Right ventricle myocardium superior (tissue), 1 donor: ENCODE data around the gene SETD2. TPM values are rescaled to one million over a fixed set of nuclear protein-coding genes. Genes with fewer than 3 reads are reported as not detected.

ENCODE experiments used
- ATAC-seq: fragments of 200-7000 bp; cut with Tn5 transposase; one replicate; pipeline ENCODE4 v1.9.1; 2020; ENCODE audit warnings: mild to moderate bottlenecking; ENCODE audit not compliant: poor library complexity
- DNase-seq: peaks from one replicate; pipeline ENCODE4 v3.0.0-alpha.2; 2020
- intact Hi-C: fragments of 100-400 bp; cut with DNase I; formaldehyde crosslinking; loops from one replicate; pipeline ENCODE4 v1.11.2; 2022
- total RNA-seq: library from RNA; stranded (reverse); fragmentation: NEBNext Ultra II Directional; extraction: Animal tissue kit (Norgen Biotek cat#: 25700); gene quantifications from one replicate; pipeline ENCODE4 v1.2.1, GENCODE V29; 2021
- donor health status: DM: no; HTN: yes; CAD: no; lungs with severe emphysema.

The SETD2 gene
- total RNA-seq, 1 donor from 2014 or later = 23.8 TPM

DNA sequence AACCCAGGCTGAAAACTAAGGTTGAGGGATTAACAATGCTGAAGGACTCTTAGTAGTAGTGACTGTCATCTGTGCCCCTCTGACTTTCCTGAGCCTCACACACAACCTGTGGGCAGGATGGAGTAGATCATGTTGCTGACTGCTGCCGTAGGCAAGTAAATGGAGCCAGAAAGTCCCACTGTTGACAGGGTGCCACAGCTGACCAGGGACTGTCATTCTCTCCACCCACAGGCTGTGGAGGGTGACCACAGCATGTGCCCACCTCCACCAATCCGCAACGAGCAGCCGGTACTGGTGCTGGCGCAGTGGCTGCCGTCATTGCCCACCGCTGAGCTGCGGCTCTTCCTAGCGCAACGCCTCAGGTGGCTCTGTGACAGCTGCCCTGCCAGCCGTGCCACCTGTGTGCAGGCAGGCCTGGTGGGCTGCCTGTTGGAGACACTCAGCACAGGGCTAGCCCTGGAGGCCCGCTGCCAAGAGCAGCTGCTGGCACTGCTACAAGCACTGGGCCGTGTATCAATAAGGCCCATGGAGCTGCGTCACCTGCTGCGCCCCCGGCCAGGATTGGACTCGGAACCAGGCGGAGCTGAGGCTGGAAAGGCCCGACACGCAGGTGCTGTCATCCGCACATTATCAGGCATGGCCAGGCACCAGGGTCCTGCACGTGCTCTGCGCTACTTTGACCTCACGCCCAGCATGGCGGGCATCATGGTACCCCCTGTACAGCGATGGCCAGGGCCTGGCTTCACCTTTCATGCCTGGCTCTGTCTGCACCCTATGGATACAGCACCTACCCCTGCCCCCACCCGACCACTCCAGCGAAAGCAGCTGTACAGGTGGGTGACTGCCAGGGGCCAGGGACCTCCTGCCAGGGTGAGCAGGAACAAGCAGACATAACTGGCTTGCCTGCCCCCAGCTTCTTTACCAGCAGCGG lies 168.8 kb downstream of the SETD2 start:
- peak; percentile 40 for DNase-seq
- no peak for ATAC-seq

GRCh38 chr3:46993986-46994385 lies 169.9 kb downstream of the SETD2 start:
- DNase-seq = no peak
- intact Hi-C loops = no loop called here
- ATAC-seq = no peak

More for the DNA sequence above, 168.8 kb downstream of the SETD2 start:
- intact Hi-C loops = no loop called here

DNA sequence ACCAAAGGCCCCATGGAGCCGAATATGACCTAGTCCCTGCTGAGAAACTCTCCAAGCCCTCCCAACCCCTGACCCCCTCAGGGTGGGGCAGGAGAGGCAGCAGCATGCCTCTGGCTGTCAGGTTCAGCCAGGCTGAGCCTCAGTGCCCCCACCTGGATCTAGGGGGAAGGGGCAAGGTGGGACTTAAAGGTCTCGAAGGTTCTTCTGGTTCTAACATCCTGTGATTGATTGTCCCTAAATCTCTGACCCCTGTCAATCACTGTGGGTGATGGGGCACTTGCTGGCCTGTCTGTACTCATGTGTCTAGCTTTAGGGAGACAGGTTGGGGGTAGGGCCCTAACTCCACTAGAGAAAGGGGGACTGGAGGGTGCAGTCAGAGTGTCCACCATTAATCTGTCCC lies 170.6 kb downstream of the SETD2 start:
- no peak for ATAC-seq
- DNase-seq = peak; percentile 14
- intact Hi-C loops = no loop called here

- DNase-seq (no peak), ATAC-seq (no peak)
- intact Hi-C loops = no loop called here
These were observed 171.7 kb downstream of the SETD2 start for GRCh38 chr3:46992231-46992630.

- intact Hi-C loops = no loop called here
- DNase-seq = no peak
These were observed 172.3 kb downstream of the SETD2 start for GRCh38 chr3:46991406-46992165.

GRCh38 chr3:46990573-46991374 lies 173.1 kb downstream of the SETD2 start:
- intact Hi-C loops = no loop called here
- DNase-seq (peak; percentile 70), ATAC-seq (no peak)

More at GRCh38 chr3:46991406-46992165, 172.3 kb downstream of the SETD2 start:
- ATAC-seq = no peak

DNA sequence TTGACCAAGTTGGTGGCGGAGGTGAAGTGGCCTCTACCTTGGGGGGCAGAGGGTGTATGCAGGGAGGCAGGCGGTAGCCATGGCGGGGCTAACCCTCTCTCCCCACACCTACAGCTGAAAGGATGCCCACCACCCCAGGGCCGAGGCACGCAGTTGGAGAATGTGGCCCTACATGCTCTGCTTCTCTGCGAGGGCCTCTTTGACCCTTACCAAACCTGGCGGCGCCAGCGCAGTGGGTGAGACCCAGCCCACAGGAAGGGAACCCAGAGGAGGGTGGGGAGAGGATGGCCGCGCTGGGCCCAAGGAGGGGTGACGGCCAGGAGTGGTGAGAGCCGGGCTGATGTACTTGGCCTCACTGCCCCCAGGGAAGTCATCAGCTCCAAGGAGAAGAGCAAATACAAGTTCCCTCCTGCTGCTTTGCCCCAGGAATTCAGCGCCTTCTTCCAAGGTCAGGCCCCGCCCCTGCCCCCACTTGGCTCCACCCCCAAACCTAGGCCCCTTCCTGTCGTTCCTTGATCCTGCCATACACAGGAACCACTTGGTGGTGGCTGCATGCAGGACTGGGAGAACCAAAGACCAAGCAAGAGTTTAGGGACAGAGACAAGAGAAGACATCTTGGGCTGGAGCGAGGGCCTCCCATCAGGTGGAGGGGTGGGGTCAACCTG lies 174.6 kb downstream of the SETD2 start:
- no peak for DNase-seq
- no peak for ATAC-seq
- intact Hi-C loops = no loop called here

DNA sequence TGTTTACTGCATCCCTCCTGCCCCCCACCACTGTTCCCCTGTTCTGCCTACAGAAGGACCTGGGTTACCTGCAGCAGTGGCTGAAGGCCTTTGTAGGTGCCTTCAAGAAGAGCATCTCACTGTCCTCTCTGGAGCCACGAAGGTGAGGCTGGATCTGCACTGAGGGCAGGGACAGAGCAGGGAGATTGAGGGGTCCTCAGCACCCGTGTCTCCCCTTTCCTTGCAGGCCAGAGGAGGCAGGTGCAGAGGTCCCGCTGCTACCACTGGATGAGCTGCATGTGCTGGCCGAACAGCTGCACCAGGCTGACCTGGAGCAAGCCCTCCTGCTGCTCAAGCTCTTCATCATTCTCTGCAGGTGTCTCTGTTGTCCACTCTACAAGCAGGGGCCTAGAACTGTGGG lies 175.3 kb downstream of the SETD2 start:
- DNase-seq (no peak), ATAC-seq (no peak)
- intact Hi-C loops = no loop called here

- DNase-seq (peak; percentile 86), ATAC-seq (peak; percentile 67)
- intact Hi-C loops = no loop called here
These were observed 176.0 kb downstream of the SETD2 start for GRCh38 chr3:46987743-46988401.

GRCh38 chr3:46987319-46987742 lies 176.6 kb downstream of the SETD2 start:
- intact Hi-C loops = no loop called here
- ATAC-seq (no peak), DNase-seq (peak; percentile 25)

GRCh38 chr3:46986782-46987310 lies 177.1 kb downstream of the SETD2 start:
- DNase-seq = peak; percentile 29
- intact Hi-C loops = no loop called here
- ATAC-seq = no peak

DNA sequence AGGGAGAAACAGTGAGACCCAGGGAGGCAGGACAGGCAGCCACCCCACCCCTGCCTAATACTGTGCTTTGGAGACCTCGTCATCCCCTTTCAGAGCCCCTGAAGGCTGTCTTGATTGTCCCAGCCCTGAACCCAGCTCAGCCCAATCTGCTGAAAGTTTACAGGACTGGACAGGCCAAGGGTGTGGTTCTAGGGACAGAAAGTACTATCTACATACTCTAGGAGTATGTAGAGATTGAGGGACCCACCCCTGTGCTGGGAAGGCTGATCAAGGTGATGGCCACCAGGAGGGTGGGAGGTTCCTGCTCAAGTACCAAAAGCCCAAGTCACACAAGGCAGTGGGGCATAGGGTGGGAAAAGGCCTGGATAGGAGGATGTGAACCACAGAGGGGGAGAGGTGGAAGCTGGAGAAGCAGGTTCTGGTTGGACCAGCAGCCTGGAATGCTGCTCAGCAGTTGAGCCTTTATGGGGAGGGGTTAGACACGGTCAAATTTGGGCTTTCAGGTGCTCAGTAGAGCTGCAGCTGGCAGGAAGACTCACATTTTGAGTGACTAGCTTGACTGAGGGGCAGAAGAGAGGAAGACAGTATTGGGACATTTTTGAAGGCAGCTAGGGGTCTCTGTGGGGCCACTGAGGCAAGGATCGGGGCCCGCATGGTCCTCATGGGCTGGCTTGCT lies 177.7 kb downstream of the SETD2 start:
- ATAC-seq (no peak), DNase-seq (peak; percentile 13)

DNA sequence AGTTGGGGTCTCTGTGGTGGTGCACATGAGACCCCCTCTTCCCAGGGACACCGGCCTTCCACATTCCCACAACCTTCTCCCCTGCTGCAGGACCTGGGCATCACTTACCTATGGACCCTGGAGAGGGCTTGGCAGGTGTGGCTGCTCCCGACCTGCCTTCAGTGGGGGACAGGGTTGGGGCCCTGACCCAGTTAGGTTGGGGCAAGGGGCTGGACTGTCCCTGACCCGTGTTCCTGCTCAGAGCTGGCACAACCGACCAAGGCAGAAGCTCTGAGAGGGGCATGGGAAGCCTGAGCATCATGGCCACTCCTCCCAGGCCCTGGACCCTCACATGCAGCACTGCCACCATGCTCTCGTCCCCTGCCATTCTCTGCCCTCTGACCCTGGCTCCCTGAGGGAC lies 178.3 kb downstream of the SETD2 start:
- intact Hi-C loops = no loop called here
- ATAC-seq (no peak), DNase-seq (peak; percentile 22)

More for the DNA sequence above, 177.7 kb downstream of the SETD2 start:
- intact Hi-C loops = no loop called here

DNA sequence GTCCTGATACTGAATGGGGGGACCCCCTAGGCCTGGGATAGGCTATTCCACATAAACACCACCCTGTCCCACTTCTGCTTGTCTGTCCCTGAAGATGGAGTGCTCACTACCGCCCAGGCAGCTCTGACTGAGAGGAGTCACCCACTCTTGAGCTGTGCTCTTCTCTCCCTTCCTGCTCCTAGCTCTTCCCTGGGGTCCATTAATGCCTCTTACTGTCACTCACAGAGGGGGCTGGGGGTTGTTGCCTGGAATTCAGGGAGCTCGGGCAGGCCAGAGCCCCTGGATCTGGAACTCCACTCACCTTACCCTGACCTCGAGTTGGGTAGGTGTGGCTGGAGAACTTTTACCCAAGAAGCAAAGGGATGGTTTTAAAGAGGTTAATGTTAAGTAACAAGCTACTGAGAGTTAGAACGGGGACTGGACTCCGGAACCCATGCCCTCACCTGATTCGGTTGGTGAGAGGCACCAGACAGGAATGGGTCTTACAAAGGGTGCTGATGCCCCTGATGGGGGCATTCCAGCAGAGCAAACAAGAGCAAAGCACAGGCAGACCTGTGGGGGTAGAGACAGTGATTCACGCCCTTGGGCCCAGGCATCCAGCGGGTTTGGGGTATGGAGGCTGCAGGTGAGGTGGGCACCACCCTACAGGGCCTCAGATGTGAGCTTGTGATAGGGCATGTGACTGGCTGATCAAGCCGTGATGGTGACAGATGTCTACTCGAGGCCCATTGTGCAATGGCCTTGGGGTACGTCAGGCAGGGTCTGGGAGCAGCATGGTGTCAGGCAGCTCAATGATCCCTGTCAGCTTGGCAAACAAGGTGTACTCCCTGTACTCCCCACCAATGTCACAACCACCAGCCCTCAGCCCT lies 179.1 kb downstream of the SETD2 start:
- DNase-seq (peak; percentile 24), ATAC-seq (no peak)
- intact Hi-C loops = no loop called here

GRCh38 chr3:46982546-46982945 lies 181.4 kb downstream of the SETD2 start:
- peak; percentile 26 for DNase-seq

GRCh38 chr3:46981932-46982471 lies 181.9 kb downstream of the SETD2 start:
- ATAC-seq (no peak), DNase-seq (peak; percentile 72)
- intact Hi-C loops = no loop called here

More at GRCh38 chr3:46982546-46982945, 181.4 kb downstream of the SETD2 start:
- intact Hi-C loops = no loop called here
- ATAC-seq = no peak
